ENCODE data around the gene SGCE.

- no peak for TF ChIP-seq ZBTB33 (IDR thresholded peaks at IDR 0.05)
- no peak for TF ChIP-seq REST (IDR thresholded peaks at IDR 0.05)
- no peak for TF ChIP-seq CTCF (IDR thresholded peaks at IDR 0.05; ENCODE audit: low read depth, low read length, missing input control)
- TF ChIP-seq JUND (IDR thresholded peaks at IDR 0.05) = no peak
- no peak for TF ChIP-seq MAX (IDR thresholded peaks at IDR 0.05)
- TF ChIP-seq TAF1 (conservative IDR thresholded peaks at IDR 0.05) = no peak
- no peak for TF ChIP-seq ATF3 (IDR thresholded peaks at IDR 0.05)
- no peak for TF ChIP-seq GABPA (IDR thresholded peaks at IDR 0.05 in 1 of 2, conservative IDR thresholded peaks at IDR 0.05 in 1 of 2)
- no peak for TF ChIP-seq EGR1 (IDR thresholded peaks at IDR 0.05; ENCODE audit: low read depth in 2 of 2)
- TF ChIP-seq YY1 (IDR thresholded peaks at IDR 0.05) = no peak
- no peak for TF ChIP-seq RAD21 (IDR thresholded peaks at IDR 0.05)
- TF ChIP-seq FOXA1 (IDR thresholded peaks at IDR 0.05) = no peak
Measured at GRCh38 chr7:94647295-94647694, 8.6 kb downstream of the SGCE start.
